ENCODE measurements around the gene SENP7.

- TF ChIP-seq CTCF (IDR thresholded peaks at IDR 0.05) (no peak), POLR2A (IDR thresholded peaks at IDR 0.05) (no peak)
These were observed 29.9 kb upstream of the SENP7 start for GRCh38 chr3:101542957-101543356.
